ENCODE results near the gene BCL2L1. TPM values are rescaled to one million over a fixed set of nuclear protein-coding genes. Genes with fewer than 3 reads are reported as not detected.

BCL2L1 gene
- polyA plus RNA-seq, 1 donor from 2014 or later = 125 TPM

GRCh38 chr20:31680286-31681127, 42.2 kb downstream of the BCL2L1 start:
- peaks cover 4% of the 10 kb centered on the region for H4K20me1 ChIP-seq (ENCODE audit: insufficient read depth)

GRCh38 chr20:31679357-31680285, 43.0 kb downstream of the BCL2L1 start:
- TF ChIP-seq, protein P1, sequence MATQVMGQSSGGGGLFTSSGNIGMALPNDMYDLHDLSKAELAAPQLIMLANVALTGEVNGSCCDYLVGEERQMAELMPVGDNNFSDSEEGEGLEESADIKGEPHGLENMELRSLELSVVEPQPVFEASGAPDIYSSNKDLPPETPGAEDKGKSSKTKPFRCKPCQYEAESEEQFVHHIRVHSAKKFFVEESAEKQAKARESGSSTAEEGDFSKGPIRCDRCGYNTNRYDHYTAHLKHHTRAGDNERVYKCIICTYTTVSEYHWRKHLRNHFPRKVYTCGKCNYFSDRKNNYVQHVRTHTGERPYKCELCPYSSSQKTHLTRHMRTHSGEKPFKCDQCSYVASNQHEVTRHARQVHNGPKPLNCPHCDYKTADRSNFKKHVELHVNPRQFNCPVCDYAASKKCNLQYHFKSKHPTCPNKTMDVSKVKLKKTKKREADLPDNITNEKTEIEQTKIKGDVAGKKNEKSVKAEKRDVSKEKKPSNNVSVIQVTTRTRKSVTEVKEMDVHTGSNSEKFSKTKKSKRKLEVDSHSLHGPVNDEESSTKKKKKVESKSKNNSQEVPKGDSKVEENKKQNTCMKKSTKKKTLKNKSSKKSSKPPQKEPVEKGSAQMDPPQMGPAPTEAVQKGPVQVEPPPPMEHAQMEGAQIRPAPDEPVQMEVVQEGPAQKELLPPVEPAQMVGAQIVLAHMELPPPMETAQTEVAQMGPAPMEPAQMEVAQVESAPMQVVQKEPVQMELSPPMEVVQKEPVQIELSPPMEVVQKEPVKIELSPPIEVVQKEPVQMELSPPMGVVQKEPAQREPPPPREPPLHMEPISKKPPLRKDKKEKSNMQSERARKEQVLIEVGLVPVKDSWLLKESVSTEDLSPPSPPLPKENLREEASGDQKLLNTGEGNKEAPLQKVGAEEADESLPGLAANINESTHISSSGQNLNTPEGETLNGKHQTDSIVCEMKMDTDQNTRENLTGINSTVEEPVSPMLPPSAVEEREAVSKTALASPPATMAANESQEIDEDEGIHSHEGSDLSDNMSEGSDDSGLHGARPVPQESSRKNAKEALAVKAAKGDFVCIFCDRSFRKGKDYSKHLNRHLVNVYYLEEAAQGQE (IDR thresholded peaks at IDR 0.05; ENCODE audit: borderline replicate concordance) = no peak
- TF ChIP-seq EZH2 (IDR thresholded peaks at IDR 0.05; ENCODE audit: borderline replicate concordance, insufficient read depth, low read length, poor library complexity, severe bottlenecking) (no peak), EP300 (conservative IDR thresholded peaks at IDR 0.05; ENCODE audit: poor library complexity, severe bottlenecking) (no peak), POLR2AphosphoS5 (IDR thresholded peaks at IDR 0.05) (no peak), CTCF (IDR thresholded peaks at IDR 0.05; ENCODE audit: poor library complexity, severe bottlenecking) (no peak), TAF1 (IDR thresholded peaks at IDR 0.05; ENCODE audit: low read depth) (no peak), MXI1 (conservative IDR thresholded peaks at IDR 0.05; ENCODE audit: poor library complexity, severe bottlenecking) (no peak), RAD21 (conservative IDR thresholded peaks at IDR 0.05) (no peak), SMC3 (conservative IDR thresholded peaks at IDR 0.05; ENCODE audit: poor library complexity) (no peak)
- Histone ChIP-seq H3K9ac (ENCODE audit: low read length) (no peak overlapping the region), H3F3A (ENCODE audit: insufficient read depth, low read length, poor library complexity, severe bottlenecking) (no peaks in the 10 kb centered on the region), H3K36me3 (ENCODE audit: insufficient read depth, low read length) (no peaks in the 10 kb centered on the region), H3K4me2 (ENCODE audit: low read length) (no peak overlapping the region), H3K9me2 (ENCODE audit: insufficient read depth, low read length) (no peaks in the 10 kb centered on the region), H3K4me3 (ENCODE audit: low read length) (no peak overlapping the region), H3K79me2 (replicated peaks; ENCODE audit: insufficient read depth, low read length) (no peaks in the 10 kb centered on the region), H2AFZ (ENCODE audit: low read depth, low read length) (no peak overlapping the region), H3K27me3 (ENCODE audit: insufficient read depth, low read depth, low read length) (no peaks in the 10 kb centered on the region), H3K27ac (ENCODE audit: low read length) (no peak overlapping the region), H3K9me3 (ENCODE audit: low read length) (no peaks in the 10 kb centered on the region), H4K20me1 (ENCODE audit: insufficient read depth) (peaks cover 4% of the 10 kb centered on the region)

More at GRCh38 chr20:31680286-31681127, 42.2 kb downstream of the BCL2L1 start:
- Histone ChIP-seq H3F3A (ENCODE audit: insufficient read depth, low read length, poor library complexity, severe bottlenecking) (no peaks in the 10 kb centered on the region), H3K9me3 (ENCODE audit: low read length) (no peaks in the 10 kb centered on the region), H2AFZ (ENCODE audit: low read depth, low read length) (no peak overlapping the region), H3K36me3 (ENCODE audit: insufficient read depth, low read length) (no peaks in the 10 kb centered on the region), H3K9me2 (ENCODE audit: insufficient read depth, low read length) (no peaks in the 10 kb centered on the region), H3K79me2 (replicated peaks; ENCODE audit: insufficient read depth, low read length) (no peaks in the 10 kb centered on the region), H3K27me3 (ENCODE audit: insufficient read depth, low read depth, low read length) (no peaks in the 10 kb centered on the region), H3K4me2 (ENCODE audit: low read length) (no peak overlapping the region), H3K9ac (ENCODE audit: low read length) (no peak overlapping the region), H3K4me3 (ENCODE audit: low read length) (no peak overlapping the region), H3K27ac (ENCODE audit: low read length) (no peak overlapping the region)
- TF ChIP-seq, protein P1 (IDR thresholded peaks at IDR 0.05; ENCODE audit: borderline replicate concordance) = no peak
- no peak for TF ChIP-seq SMC3 (conservative IDR thresholded peaks at IDR 0.05; ENCODE audit: poor library complexity)
- TF ChIP-seq EZH2 (IDR thresholded peaks at IDR 0.05; ENCODE audit: borderline replicate concordance, insufficient read depth, low read length, poor library complexity, severe bottlenecking) = no peak
- TF ChIP-seq POLR2AphosphoS5 (IDR thresholded peaks at IDR 0.05) = no peak
- no peak for TF ChIP-seq MXI1 (conservative IDR thresholded peaks at IDR 0.05; ENCODE audit: poor library complexity, severe bottlenecking)
- no peak for TF ChIP-seq RAD21 (conservative IDR thresholded peaks at IDR 0.05)
- TF ChIP-seq EP300 (conservative IDR thresholded peaks at IDR 0.05; ENCODE audit: poor library complexity, severe bottlenecking) = no peak
